GM15510 (cell line): ENCODE measurements around the gene AP1M2.

Source experiments
- POLR2A ChIP-seq: IDR thresholded peaks from 3 replicates; pipeline ENCODE4 v1.6.1; 2011; ENCODE audit warnings: borderline replicate concordance; ENCODE audit not compliant: insufficient read length; ENCODE audit errors: extremely low read depth

The AP1M2 gene

DNA sequence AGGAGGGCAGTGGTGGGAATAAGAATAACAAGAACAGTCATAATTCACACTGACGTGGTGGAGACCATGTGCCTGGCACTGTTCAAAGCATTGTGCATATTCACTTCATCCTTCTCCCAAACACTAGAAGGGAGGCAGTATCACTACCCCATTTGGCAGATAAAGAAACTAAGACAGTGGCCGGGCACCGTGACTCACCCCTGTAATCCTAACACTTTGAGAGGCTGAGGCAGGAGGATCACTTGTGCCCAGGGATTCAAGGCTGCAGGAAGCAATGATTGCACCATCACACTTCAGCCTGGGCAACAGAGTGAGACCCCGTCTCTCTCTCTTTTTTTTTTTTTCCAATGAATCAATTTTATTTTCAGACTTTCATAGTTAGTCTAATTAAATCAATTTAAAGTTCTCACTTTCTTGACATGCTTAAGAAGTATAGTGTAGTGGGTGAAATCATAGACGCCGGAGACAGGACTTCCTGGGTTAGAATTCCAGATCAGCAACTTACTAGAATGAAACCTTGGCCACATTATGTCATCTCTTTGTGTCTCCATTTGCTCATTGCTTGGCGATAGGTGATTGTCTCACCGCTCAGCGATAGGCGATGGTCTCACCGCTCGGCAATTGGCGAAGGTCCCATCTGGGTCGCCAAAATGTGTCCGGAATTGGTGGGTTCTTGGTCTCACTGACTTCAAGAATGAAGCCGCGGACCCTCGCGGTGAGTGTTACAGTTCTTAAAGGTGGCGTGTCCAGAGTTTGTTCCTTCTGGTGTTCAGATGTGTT lies 48.7 kb downstream of the AP1M2 start:
- TF ChIP-seq POLR2A, result no peak

DNA sequence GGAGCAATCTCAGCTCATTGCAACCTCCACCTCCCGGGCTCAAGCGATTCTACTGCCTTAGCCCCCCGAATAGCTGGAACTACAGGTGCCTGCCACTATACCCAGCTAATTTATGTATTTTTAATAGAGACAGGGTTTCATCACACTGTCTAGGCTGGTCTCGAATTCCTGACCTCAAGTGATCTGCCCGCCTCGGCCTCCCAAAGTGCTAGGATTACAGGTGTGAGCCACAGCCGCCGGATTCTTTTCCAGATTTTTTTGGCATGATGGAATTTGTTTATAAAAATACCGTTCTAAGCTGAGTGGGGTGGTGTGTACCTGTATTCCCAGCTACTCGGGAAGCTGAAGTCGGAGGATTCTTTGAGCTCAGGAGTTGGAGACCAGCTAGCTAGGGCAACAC lies 49.4 kb downstream of the AP1M2 start:
- TF ChIP-seq POLR2A, result no peak

DNA sequence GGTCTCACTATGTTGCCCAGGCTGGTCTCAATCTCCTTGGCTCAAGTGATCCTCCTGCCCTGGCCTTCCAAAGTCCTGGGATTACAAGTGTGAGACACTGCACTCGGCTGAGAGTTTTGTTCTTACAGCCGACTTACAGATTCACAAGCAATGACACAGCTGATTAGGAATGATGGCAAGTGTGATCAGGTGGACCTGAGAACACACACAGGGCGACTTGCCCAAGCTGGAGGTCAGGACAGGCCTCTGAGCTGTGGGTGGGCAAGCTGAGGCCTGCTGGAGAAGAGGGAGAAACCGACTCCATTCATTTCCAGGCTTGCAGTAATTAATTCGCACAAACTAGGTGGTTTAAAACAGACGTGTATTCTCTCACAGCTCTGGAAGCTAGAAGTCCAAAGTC lies 51.5 kb downstream of the AP1M2 start:
- TF ChIP-seq POLR2A, result no peak

DNA sequence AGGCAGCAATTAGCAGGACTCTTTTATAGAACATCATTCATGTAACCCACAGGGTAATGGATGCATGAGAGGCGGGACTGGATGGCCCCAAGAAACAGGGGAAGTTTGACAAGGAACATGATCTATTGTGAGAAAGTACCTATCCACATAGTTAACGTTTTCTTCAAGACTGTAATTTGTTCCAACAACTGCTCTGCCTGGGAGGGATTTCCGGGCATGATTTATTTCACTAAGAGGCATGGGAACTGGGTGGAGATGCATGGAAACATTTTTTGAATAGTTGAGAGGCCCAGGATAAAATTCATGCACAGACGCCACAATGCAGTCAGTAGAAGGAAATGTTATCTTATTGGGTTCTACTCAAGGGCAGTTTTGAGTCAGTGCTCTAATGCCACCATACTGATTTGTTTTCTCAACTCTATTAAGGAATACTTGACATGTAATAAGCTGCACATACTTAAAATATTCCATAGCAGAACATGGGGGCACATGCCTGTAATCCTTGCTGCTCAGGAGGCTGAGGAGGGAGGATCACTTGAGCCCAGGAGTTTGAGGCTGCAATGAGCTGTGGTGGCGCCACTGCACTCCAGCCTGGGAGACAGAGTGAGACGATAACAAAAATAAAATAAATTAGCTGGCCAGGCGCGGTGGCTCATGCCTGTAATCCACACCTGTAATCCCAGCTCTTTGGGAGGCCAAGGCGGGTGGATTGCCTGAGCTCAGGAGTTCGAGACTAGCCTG lies 53.3 kb downstream of the AP1M2 start:
- TF ChIP-seq POLR2A, result no peak

DNA sequence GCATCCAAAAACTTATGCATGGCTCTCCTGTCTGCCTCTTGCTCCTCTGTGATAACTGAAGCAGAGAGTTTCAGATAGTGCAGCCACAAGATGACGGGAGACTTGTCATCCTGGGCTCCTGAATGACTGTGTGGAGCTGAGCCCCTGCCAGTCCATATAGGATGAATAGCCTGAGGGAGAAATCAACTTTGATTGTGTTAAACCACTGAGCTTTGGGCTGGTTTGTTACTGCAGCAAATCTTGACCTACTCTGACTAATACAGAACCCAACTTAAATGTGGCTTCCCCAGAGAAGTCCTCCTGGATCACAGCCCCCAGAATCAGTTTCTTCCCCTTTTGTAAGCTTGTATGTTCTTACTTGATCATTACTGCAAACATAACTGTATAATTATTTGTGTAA lies 54.7 kb downstream of the AP1M2 start:
- no peak for TF ChIP-seq POLR2A

DNA sequence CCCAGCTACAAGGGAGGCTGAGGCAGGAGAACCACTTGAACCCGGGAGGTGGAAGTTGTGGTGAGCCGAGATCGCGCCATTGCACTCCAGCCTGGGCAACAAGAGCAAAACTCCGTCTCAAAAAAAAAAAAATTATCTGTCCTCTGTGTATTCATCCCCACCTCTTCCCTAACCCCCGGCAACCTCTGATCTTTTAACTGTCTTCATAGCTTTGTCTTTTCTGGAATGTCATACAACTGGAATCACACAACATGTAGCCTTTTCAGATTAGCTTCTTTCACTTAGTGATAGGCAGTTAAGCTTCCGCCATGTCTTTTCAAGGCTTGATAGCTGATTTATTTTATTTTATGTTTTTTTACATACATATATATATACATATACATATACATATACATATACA lies 61.5 kb downstream of the AP1M2 start:
- TF ChIP-seq POLR2A, result no peak

DNA sequence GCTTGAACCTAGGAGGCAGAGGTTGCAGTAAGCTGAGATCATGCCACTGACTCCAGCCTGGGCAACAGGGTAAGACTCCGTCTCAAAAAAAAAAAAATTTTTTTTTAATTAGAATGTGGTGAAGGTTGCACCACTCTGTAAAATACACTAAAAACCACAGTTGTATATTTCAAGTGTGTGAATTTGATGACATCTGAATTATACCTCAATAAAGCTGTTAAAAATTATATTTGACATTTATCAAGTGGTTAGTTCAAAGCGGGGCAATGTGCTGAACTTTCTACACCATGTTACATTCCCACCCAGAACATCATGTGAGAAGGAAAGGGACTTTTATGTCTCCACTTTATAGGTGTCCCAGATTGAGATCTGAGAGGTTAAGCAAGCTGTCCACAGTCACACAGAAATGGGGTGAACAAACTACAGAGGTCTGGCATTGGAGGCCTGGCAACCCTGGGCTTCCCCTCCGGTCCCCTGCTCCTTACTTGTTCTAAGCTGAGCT lies 63.9 kb downstream of the AP1M2 start:
- no peak for TF ChIP-seq POLR2A
